ENCODE data around the gene INHA.

DNA sequence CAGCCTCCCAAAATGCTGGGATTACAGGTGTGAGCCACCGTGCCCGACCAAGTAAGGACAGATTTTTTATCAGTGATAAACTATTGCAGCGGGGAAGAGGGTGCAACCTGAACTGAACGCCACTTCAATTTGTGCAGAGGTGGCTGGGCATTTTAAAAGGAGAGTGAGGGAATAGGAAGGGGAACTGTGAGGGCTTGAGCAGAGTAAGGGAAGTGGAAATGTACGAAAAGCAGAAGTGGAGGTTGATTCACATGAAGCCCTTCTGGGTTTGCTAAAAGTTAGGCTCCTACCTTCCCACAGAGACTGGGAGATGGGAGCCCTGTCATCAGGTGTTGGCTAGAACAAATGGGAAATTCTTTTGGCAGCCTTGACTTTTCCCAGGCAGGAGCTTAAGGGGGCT lies 31.7 kb downstream of the INHA start:
- TF ChIP-seq, protein P1, sequence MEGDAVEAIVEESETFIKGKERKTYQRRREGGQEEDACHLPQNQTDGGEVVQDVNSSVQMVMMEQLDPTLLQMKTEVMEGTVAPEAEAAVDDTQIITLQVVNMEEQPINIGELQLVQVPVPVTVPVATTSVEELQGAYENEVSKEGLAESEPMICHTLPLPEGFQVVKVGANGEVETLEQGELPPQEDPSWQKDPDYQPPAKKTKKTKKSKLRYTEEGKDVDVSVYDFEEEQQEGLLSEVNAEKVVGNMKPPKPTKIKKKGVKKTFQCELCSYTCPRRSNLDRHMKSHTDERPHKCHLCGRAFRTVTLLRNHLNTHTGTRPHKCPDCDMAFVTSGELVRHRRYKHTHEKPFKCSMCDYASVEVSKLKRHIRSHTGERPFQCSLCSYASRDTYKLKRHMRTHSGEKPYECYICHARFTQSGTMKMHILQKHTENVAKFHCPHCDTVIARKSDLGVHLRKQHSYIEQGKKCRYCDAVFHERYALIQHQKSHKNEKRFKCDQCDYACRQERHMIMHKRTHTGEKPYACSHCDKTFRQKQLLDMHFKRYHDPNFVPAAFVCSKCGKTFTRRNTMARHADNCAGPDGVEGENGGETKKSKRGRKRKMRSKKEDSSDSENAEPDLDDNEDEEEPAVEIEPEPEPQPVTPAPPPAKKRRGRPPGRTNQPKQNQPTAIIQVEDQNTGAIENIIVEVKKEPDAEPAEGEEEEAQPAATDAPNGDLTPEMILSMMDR (IDR thresholded peaks at IDR 0.05; ENCODE audit: low read length): no peak
- no peak for TF ChIP-seq EZH2 (optimal IDR thresholded peaks at IDR 0.05; ENCODE audit: low read depth, low read length)
